A673 (cell line): Measurements from ENCODE around the gene SPG7. TPM values are rescaled to one million over a fixed set of nuclear protein-coding genes. Genes with fewer than 3 reads are reported as not detected.

ENCODE experiments used
- BruUV-seq: library from RNA; stranded (reverse); fragments of 400-500 nt; replicated peaks from 2 replicates; lab custom pipeline; 2021; lab: Mats Ljungman, UMichigan
- CTCF ChIA-PET: fragments of 300-600 bp; sonication (Branson Sonifier 250); formaldehyde crosslinking; loops from one replicate; lab custom pipeline; 2022; ENCODE audit warnings: antibody characterized with exemption; lab: Charles Lee
- POLR2A ChIA-PET: fragments of 300-600 bp; sonication (Branson Sonifier 250); formaldehyde crosslinking; loops from one replicate; lab custom pipeline; 2022; ENCODE audit warnings: antibody characterized with exemption; ENCODE audit not compliant: low non-redundant PET; lab: Charles Lee
- DNase-seq: peaks from one replicate; pipeline ENCODE4 v3.0.0-alpha.2; 2015; ENCODE audit warnings: low spot score
- H3K27ac ChIP-seq: fragments of 200-600 bp; sonication (generic); 2 replicates; pipeline ENCODE4 v1.5.1; 2016; ENCODE audit warnings: mixed run types, low read depth, mild to moderate bottlenecking, mixed read lengths, antibody characterized with exemption, low read length; ENCODE audit not compliant: poor library complexity, severe bottlenecking
- H3K27me3 ChIP-seq: fragments of 200-600 bp; sonication (generic); replicated peaks from 2 replicates; pipeline ENCODE4 v1.6.1; 2017; ENCODE audit warnings: mixed run types, low read depth, mild to moderate bottlenecking, mixed read lengths, antibody characterized with exemption, low read length; ENCODE audit not compliant: insufficient read depth, poor library complexity
- H3K36me3 ChIP-seq: fragments of 200-600 bp; sonication (generic); 2 replicates; pipeline ENCODE4 v1.6.1; 2016; ENCODE audit warnings: mixed run types, mild to moderate bottlenecking, mixed read lengths, antibody characterized with exemption, low read length; ENCODE audit not compliant: insufficient read depth, poor library complexity, severe bottlenecking
- H3K4me1 ChIP-seq: fragments of 200-600 bp; sonication (generic); 2 replicates; pipeline ENCODE4 v1.6.1; 2017; ENCODE audit warnings: mixed run types, mild to moderate bottlenecking, mixed read lengths, antibody characterized with exemption, low read length; ENCODE audit not compliant: insufficient read depth, poor library complexity, severe bottlenecking
- H3K4me3 ChIP-seq: fragments of 200-600 bp; sonication (generic); 2 replicates; pipeline ENCODE4 v1.5.1; 2016; ENCODE audit warnings: low read depth, mixed run types, mild to moderate bottlenecking, mixed read lengths, low read length; ENCODE audit not compliant: poor library complexity, severe bottlenecking
- H3K9me3 ChIP-seq: fragments of 200-600 bp; sonication (generic); 2 replicates; pipeline ENCODE4 v1.6.1; 2016; ENCODE audit warnings: mixed run types, low read depth, mild to moderate bottlenecking, mixed read lengths, antibody characterized with exemption, low read length; ENCODE audit not compliant: poor library complexity, severe bottlenecking
- EZH2 ChIP-seq: fragments of 200-600 bp; sonication (generic); IDR thresholded peaks from 2 replicates; pipeline ENCODE4 v1.6.1; 2017; ENCODE audit warnings: borderline replicate concordance, low read depth, mild to moderate bottlenecking, mixed read lengths, antibody characterized with exemption, low read length; ENCODE audit not compliant: poor library complexity, severe bottlenecking
- intact Hi-C: fragments of 100-400 bp; cut with micrococcal nuclease; formaldehyde crosslinking; loops from one replicate; pipeline ENCODE4 v1.10.0; 2022; ENCODE audit not compliant: unreplicated experiment
- total RNA-seq: library from RNA; stranded (reverse); gene quantifications from 2 replicates; pipeline ENCODE4 v1.2.3, GENCODE V29; 2021
- TF ChIP-seq, protein P1 (sequence below): fragments of 300-800, 200-600 bp; sonication (generic); conservative IDR thresholded peaks from 2 replicates; pipeline ENCODE4 v1.5.1; 2017; ENCODE audit warnings: low read depth, mild to moderate bottlenecking, antibody characterized with exemption, low read length, moderate library complexity, mixed read lengths

SPG7 gene
- total RNA-seq, 1 experiment from 2014 or later: 113 TPM

DNA sequence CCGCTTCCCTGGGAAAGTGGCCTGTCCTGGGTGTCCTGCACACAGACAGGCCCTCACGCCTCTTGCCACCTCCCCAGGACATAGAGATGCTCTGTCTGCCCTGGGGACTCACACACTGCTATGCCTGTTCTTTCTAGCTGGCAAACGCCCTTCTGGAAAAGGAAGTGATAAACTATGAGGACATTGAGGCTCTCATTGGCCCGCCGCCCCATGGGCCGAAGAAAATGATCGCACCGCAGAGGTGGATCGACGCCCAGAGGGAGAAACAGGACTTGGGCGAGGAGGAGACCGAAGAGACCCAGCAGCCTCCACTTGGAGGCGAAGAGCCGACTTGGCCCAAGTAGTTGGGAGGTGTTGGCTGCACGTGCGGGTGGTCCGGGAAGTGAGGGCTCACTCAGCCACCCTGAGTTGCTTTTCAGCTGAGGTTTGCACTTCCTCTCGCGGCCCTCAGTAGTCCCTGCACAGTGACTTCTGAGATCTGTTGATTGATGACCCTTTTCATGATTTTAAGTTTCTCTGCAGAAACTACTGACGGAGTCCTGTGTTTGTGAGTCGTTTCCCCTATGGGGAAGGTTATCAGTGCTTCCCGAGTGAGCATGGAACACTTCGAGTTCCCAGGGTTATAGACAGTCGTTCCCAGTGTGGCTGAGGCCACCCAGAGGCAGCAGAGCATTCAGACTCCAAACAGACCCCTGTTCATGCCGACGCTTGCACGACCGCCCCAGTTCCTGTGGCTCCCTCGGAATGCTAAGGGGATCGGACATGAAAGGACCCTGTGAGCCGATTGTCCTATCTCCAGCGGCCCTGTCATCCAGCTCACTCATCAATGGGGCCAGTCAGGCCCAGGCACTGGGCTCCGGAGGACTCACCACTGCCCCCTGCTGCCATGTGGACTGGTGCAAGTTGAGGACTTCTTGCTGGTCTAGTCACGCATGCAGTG, 48.8 kb downstream of the SPG7 start:
- H3K4me1 ChIP-seq: peaks cover 6% of the 10 kb centered on the region
- DNase-seq: peak; percentile 91
- intact Hi-C loops: no loop called here
- no peaks in the 10 kb centered on the region for H3K27me3 ChIP-seq
- ChIA-PET POLR2A (no interaction called here), CTCF (interaction anchor here (0.6 to 0.7 kb wide), 3 partner anchors 27 to 339 kb away, joined by 3 to 7 read pairs (median 6); partner anchors contain the start of gene ZNF778)
- peaks cover 16% of the 10 kb centered on the region for H3K36me3 ChIP-seq
- TF ChIP-seq EZH2: no peak
- TF ChIP-seq, protein P1, sequence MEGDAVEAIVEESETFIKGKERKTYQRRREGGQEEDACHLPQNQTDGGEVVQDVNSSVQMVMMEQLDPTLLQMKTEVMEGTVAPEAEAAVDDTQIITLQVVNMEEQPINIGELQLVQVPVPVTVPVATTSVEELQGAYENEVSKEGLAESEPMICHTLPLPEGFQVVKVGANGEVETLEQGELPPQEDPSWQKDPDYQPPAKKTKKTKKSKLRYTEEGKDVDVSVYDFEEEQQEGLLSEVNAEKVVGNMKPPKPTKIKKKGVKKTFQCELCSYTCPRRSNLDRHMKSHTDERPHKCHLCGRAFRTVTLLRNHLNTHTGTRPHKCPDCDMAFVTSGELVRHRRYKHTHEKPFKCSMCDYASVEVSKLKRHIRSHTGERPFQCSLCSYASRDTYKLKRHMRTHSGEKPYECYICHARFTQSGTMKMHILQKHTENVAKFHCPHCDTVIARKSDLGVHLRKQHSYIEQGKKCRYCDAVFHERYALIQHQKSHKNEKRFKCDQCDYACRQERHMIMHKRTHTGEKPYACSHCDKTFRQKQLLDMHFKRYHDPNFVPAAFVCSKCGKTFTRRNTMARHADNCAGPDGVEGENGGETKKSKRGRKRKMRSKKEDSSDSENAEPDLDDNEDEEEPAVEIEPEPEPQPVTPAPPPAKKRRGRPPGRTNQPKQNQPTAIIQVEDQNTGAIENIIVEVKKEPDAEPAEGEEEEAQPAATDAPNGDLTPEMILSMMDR: peak; percentile 91
- H3K4me3 ChIP-seq: no peak overlapping the region
- peak overlapping the region; percentile 40 for H3K27ac ChIP-seq
- no TSS peak for BruUV-seq
- no peaks in the 10 kb centered on the region for H3K9me3 ChIP-seq

DNA sequence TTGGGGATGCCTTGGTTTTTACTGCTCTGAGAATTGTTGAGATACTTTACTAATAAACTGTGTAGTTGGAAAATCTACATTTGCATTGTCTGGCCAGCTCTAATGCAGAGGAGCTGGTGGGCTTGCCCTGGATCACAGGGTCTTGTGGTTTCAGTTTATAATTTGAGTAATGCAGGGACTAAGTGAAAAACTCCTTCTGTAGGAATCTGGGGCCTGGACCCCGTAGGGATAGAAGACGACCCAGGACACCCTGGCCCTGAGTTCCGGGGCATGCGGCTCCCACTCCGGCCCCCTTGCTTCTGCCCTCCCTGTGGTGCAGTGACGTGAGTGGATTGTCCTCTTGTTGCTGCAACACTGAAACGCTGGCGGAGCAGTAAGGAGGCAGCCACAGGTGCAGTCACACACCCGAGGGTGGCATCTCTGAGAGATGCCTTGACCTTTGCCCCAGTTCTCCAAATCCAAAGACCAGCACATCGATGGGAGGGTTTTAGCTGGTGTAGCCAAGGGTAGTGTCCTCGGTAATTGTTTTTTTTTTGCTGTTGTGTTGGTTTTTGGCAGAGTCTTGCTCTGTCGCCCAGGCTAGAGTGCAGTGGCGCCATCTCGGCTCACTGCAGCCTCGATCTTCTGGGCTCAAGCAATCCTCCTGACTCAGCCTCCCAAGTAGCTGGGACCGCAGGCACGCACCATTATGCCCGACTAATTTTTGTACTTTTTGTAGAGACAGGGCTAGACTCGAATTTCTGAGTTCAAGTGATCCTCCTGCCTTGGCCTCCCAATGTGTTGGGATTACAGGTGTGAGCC, 49.7 kb downstream of the SPG7 start:
- Histone ChIP-seq H3K4me3 (no peak overlapping the region), H3K27me3 (no peaks in the 10 kb centered on the region), H3K4me1 (peaks cover 11% of the 10 kb centered on the region), H3K36me3 (peaks cover 25% of the 10 kb centered on the region), H3K27ac (no peak overlapping the region), H3K9me3 (no peaks in the 10 kb centered on the region)
- ChIA-PET POLR2A (no interaction called here), CTCF (interaction anchor here (0.6 to 0.7 kb wide), 2 partner anchors 28 to 340 kb away, joined by 3 to 7 read pairs; partner anchors contain the start of gene ZNF778)
- intact Hi-C loops: no loop called here
- TF ChIP-seq EZH2: no peak
- TF ChIP-seq, protein P1: 0 out of 2 replicates have a peak, but pooled peaks have one; percentile 6
- DNase-seq: no peak
- no TSS peak for BruUV-seq

DNA sequence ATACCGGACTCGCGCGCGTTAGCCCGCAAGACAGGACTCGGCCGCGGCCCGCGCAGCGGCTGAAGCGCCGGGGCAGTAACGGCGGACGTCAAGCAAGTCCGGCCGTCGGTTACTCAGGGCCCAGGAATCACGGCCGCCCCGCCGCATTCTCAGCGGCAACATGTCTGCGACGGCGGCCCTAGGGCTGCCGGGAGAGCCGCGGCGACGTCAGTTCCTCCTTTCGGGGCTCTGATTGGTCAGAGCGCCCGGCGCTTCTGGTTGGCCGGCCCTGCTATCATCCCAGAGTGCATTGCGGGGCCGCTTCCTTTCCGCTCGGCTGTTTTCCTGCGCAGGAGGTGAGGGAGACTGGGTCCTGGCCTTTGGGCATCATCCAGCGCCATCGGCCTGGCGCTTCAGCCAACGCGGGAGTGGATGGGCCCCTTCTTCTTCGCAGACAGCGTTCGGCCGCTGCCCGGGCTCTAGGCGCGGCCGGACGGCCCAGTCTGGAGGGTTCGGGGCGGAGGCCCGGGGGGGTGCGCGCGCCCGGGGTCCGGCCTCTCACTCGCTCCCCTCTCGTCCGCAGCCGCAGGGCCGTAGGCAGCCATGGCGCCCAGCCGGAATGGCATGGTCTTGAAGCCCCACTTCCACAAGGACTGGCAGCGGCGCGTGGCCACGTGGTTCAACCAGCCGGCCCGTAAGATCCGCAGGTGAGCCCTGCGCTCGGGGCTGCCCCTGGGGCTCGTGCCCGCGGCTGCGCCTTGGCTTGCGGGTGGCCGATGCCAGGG, 52.4 kb downstream of the SPG7 start, which contains the start of gene RPL13:
RPL13 (plus strand) TSS at position 305 of the 764 bp plus-strand sequence; CDS start at position 583, 278 bp downstream.
- H3K9me3 ChIP-seq: no peaks in the 10 kb centered on the region
- peak within 1 kb of the TSS; percentile 95 for H3K27ac ChIP-seq
- DNase-seq: peak; percentile 98
- no TSS peak for BruUV-seq
- no peaks in the 10 kb centered on the region for H3K27me3 ChIP-seq
- H3K4me1 ChIP-seq: peaks cover 38% of the 10 kb centered on the region
- no peak for TF ChIP-seq EZH2
- TF ChIP-seq, protein P1: 0 out of 2 replicates have a peak, but pooled peaks have one; percentile 10
- intact Hi-C loops: no loop called here
- H3K36me3 ChIP-seq: peaks cover 45% of the 10 kb centered on the region
- ChIA-PET POLR2A (interaction anchor here (0.7 kb wide), 1 partner anchor 33 kb away, joined by 3 read pairs; no protein-coding TSS in a partner anchor), CTCF (no interaction called here)
- peak within 1 kb of the TSS; percentile 86 for H3K4me3 ChIP-seq
